Measurements from ENCODE around the gene RNF217.

The RNF217 gene

DNA sequence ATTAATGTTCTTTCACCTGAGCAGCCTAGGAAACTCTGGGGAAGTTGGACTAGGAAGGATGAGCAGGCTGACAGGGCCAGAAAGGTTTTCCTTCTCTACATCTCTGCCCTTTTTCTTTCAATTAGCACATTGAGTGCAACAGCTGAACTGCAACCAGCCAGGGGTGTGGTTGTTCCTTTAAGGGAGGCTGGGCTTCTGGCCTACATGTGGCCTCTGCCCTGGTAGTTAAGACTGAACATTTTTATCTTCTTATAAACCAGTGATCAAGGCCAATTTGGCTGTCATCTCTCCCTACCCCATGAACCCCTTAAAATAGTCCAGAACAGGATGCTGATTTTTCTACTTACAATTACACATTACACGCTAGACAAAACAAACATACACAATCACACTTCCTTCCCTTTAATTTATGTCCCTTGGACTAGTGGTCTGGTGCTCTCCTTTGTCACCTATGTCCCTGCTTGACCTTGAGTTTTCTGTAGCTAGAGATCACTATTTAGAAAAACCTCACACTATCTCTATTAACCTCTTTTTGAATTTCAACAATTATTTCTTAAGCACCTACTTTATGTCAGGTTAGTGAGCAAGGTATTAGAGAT lies 60.3 kb downstream of the RNF217 start:
- TF ChIP-seq, protein P1, sequence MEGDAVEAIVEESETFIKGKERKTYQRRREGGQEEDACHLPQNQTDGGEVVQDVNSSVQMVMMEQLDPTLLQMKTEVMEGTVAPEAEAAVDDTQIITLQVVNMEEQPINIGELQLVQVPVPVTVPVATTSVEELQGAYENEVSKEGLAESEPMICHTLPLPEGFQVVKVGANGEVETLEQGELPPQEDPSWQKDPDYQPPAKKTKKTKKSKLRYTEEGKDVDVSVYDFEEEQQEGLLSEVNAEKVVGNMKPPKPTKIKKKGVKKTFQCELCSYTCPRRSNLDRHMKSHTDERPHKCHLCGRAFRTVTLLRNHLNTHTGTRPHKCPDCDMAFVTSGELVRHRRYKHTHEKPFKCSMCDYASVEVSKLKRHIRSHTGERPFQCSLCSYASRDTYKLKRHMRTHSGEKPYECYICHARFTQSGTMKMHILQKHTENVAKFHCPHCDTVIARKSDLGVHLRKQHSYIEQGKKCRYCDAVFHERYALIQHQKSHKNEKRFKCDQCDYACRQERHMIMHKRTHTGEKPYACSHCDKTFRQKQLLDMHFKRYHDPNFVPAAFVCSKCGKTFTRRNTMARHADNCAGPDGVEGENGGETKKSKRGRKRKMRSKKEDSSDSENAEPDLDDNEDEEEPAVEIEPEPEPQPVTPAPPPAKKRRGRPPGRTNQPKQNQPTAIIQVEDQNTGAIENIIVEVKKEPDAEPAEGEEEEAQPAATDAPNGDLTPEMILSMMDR (IDR thresholded peaks at IDR 0.05) = no peak

DNA sequence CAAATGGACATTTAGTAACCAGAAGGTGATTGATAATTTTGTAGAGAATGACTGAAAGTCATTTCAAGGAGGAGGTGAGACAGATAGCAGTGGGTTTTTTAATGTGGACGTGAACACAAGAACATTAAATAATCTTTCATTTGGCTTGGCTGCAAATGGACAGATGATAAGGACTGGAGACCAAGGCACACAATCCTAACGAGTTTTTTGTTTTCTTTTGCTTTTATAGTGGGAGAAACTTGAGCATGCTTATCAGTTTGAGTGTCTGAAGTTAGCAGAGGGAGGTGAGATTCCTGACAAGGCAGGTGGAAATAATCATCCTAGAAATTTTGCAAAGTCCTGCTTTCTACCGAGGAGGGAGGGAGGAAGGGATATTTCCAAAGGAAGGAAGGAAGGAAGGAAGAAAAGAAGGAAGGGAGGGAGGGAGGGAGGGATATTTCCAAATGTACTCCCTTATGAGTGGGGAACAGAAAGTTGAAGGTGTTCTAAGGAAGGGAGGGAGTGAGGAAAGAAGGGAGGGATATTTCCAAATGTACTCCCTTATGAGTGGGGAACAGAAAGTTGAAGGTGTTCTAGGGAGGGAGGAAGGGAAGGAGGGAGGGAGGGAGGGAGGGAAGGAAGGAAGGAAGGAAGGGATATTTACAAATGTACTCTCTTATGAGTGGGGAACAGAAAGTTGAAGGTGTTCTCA lies 63.1 kb downstream of the RNF217 start:
- TF ChIP-seq, protein P1 (IDR thresholded peaks at IDR 0.05) = no peak

DNA sequence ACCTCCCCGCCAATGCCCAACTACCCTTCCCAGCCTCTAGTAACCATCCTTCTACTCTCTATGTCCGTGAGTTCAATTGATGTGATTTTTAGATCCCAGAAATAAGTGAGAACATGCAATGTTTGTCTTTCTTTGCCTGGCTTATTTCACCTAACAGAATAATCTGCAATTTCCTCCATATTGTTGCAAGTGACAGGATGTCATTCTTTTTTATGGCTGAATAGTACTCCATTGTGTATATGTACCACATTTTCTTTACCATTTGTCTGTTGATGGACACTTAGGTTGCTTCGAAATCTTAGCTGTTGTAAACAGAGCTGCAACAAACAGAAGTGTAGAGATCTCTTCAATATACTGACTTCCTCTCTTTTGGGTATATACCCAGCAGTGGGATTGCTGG lies 65.0 kb downstream of the RNF217 start:
- TF ChIP-seq, protein P1 (IDR thresholded peaks at IDR 0.05) = no peak

DNA sequence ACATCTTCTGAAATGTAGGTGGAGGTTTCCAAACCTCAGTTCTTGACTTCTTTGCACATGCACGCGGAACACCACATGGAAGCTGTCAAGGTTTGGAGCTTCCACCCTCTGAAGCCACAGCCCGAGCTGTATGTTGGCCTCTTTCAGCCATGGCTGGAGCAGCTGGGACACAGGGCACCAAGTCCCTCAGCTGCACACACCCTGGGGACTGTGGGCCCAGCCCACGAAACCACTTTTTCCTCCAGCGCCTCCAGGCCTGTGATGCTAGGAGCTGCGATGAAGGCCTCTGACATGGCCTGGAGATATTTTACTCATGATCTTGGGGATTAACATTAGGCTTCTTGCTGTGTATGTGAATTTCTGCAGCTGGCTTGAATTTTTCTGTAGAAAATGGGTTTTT lies 68.7 kb downstream of the RNF217 start:
- TF ChIP-seq, protein P1 (IDR thresholded peaks at IDR 0.05) = no peak

DNA sequence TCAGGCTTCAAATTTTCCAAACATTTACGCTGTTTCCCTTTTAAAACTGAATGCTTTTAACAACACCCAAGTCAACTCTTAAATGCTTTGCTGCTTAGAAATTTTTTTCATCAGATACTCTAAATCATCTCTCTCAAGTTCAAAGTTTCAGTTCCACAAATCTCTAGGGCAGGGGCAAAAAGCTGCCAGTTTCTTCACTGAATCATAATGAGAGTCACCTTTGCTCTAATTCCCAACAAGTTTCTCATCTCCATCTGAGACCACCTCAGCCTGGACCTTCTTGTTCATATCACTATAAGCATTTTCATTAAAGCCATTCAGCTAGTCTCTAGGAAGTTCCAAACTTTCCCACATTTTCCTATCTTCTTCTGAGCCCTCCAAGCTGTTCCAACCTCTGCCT lies 69.1 kb downstream of the RNF217 start:
- TF ChIP-seq, protein P1 (IDR thresholded peaks at IDR 0.05) = no peak

DNA sequence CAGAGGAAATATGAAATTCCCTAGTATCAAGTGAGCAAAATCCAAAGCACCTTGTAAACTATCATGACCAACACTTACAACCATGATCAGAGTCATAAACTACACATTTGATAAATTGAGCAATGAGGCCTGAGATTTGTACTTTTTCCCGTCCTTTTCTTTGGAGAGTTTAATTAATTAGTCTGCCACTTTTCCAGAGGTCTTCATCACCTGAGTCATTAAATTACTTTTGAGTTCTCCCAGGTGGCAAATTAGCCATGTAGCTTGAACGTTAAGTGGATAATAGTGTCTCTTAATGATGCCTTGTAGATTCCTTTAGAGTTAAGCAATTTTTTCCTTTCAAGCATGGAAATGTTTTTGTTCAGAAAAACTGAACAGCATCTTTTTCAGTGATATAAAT lies 75.6 kb downstream of the RNF217 start:
- TF ChIP-seq, protein P1 (IDR thresholded peaks at IDR 0.05) = no peak

DNA sequence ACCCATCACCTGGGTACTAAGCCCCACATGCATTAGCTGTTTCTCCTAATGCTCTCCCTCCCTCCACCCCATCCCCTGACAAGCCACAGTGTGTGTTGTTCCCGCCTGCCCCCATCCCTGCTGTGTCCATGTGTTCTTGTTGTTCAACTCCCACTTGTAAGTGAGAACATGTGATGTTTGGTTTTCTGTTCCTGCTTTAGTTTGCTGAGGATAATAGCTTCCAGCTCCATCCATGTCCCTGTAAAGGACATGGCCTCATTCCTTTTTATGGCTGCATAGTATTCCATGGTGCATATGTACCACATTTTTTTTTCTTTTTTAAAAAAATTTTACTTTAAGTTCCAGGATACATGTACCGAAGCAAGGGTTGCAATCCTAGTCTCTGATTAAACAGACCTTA lies 76.7 kb downstream of the RNF217 start:
- TF ChIP-seq, protein P1 (IDR thresholded peaks at IDR 0.05) = no peak

Measured in LNCAP (cell line).